Transverse colon (tissue), 4 donors: ENCODE results near the gene NR1H2. TPM values are rescaled to one million over a fixed set of nuclear protein-coding genes. Genes with fewer than 3 reads are reported as not detected.

Experiments used
- DNase-seq: peaks from one replicate; pipeline ENCODE4 v3.0.0-alpha.2; 2019
- H3K27ac ChIP-seq, 4 donors: fragments of 200-600 bp; sonication (generic); 2 replicates each; pipeline ENCODE4 v1.5.1; 2016 to 2018; ENCODE audit warnings: inconsistent platforms in 4 of 4
- H3K27me3 ChIP-seq: fragments of 200-600 bp; sonication (generic); 2 replicates; pipeline ENCODE4 v1.5.1; 2017; ENCODE audit warnings: inconsistent platforms
- H3K36me3 ChIP-seq, 4 donors: fragments of 200-600 bp; sonication (generic); 2 replicates each; pipeline ENCODE4 v1.5.1; 2017 to 2019; ENCODE audit warnings: inconsistent platforms in 4 of 4
- H3K4me1 ChIP-seq, 4 donors: fragments of 200-600 bp; sonication (generic); 2 replicates each; pipeline ENCODE4 v1.5.1; 2017 to 2020; ENCODE audit warnings: inconsistent platforms in 4 of 4
- H3K4me3 ChIP-seq, 4 donors: fragments of 200-600 bp; sonication (generic); 1 replicate in 1 of 4; 2 replicates in 3 of 4; pipeline versions ENCODE4 v1.5.1 to v1.6.1; 2017 to 2019; ENCODE audit warnings: inconsistent platforms in 4 of 4
- H3K9me3 ChIP-seq, 2 donors: fragments of 200-600 bp; sonication (generic); 2 replicates each; pipeline ENCODE4 v1.5.1; 2017 to 2019; ENCODE audit warnings: inconsistent platforms in 2 of 2
- CTCF ChIP-seq, 5 experiments: fragments of 200-600 bp in 3 of 5; fragments of 450-650 bp in 2 of 5; sonication (generic) in 3 of 5; IDR thresholded peaks; 1 replicate in 2 of 5; 2 replicates in 3 of 5; pipeline ENCODE4 v1.5.1; 2016 to 2017; ENCODE audit warnings: antibody characterized with exemption in 5 of 5, inconsistent platforms in 3 of 5, mild to moderate bottlenecking in 2 of 5, moderate library complexity in 1 of 5
- EP300 ChIP-seq: sonication (generic); formaldehyde crosslinking; IDR thresholded peaks from one replicate; pipeline ENCODE4 v1.6.1; 2017; ENCODE audit warnings: antibody characterized with exemption, low read depth
- POLR2A ChIP-seq: fragments of 450-650 bp; IDR thresholded peaks from one replicate; pipeline ENCODE4 v1.6.1; 2016; ENCODE audit warnings: antibody characterized with exemption, mild to moderate bottlenecking, moderate library complexity
- POLR2AphosphoS5 ChIP-seq, 3 donors: sonication (generic); formaldehyde crosslinking; IDR thresholded peaks; one replicate each; pipeline ENCODE4 v1.6.1; 2016; ENCODE audit warnings: antibody characterized with exemption in 3 of 3
- WGBS, 2 donors: methylation state at CpG; one replicate each; pipeline ENCODE4 v1.1.5; 2018; ENCODE audit warnings: low coverage in 1 of 2; 5-methylcytosine and 5-hydroxymethylcytosine counted together
- in situ Hi-C, 4 donors: fragments of 200-750 bp; cut with MboI; loops; one replicate each; pipeline versions ENCODE4 v1.15.0 to v1.15.1; 2017; ENCODE audit warnings: low sequenced_read_pairs in 3 of 4, low pct_ligation_motif_present in 1 of 4, low pct_unique_long_range_greater_than_20kb in 1 of 4
- intact Hi-C: fragments of 100-400 bp; cut with DNase I; formaldehyde crosslinking; loops from one replicate; pipeline ENCODE4 v1.15.1; 2023; ENCODE audit warnings: low total_unique reads
- total RNA-seq, 4 donors: library from RNA; depleted of rRNA; stranded (reverse); fragments of >200 nt; gene quantifications; one replicate each; pipeline ENCODE4 v1.1.0, GENCODE V29; 2016

NR1H2 gene
- total RNA-seq, 4 donors from 2014 or later = 80.8 to 192 (median 102) TPM

GRCh38 chr19:50414864-50415660, 38.8 kb downstream of the NR1H2 start:
- DNase-seq = peak; percentile 83
- Histone ChIP-seq H3K9me3 (no peaks in the 10 kb centered on the region), H3K36me3 (no peaks in the 10 kb centered on the region), H3K4me3 (no peak overlapping the region), H3K27ac (peak overlapping the region in 3 of 4 donors; percentile 17 to 57 (median 48)), H3K4me1 (peaks cover 3 to 51% (median 26%) of the 10 kb centered on the region in 4 donors), H3K27me3 (peaks cover 34% of the 10 kb centered on the region)
- 52% methylated on average over 29 of the region's 37 CpGs; no CpG with 5 or more reads in 1 of the 2 donors for WGBS, 2 donors
- no peak for TF ChIP-seq POLR2AphosphoS5 (IDR thresholded peaks at IDR 0.05)
- no peak for TF ChIP-seq EP300
- TF ChIP-seq CTCF (IDR thresholded peaks at IDR 0.05) = peak; percentile 83 to 94 (median 91)
- in situ Hi-C loops = no loop called here
- intact Hi-C loops = loop anchor here (2.0 kb wide), 1 partner anchor 48 kb away; no protein-coding TSS in a partner anchor

- H3K36me3 ChIP-seq = no peaks in the 10 kb centered on the region
- H3K4me3 ChIP-seq = no peak overlapping the region
- H3K9me3 ChIP-seq = no peaks in the 10 kb centered on the region
- 50% methylated on average over 16 of the region's 22 CpGs; no CpG with 5 or more reads in 1 of the 2 donors for WGBS, 2 donors
- H3K27me3 ChIP-seq = peaks cover 40% of the 10 kb centered on the region
- in situ Hi-C loops = no loop called here
- peaks cover 3 to 45% (median 25%) of the 10 kb centered on the region in 4 donors for H3K4me1 ChIP-seq
- peak overlapping the region in 3 of 4 donors; percentile 17 to 57 (median 51) for H3K27ac ChIP-seq
- DNase-seq = peak; percentile 80
- TF ChIP-seq CTCF (IDR thresholded peaks at IDR 0.05) = no peak
- TF ChIP-seq EP300 = no peak
- no peak for TF ChIP-seq POLR2AphosphoS5 (IDR thresholded peaks at IDR 0.05)
- TF ChIP-seq POLR2A = no peak
- intact Hi-C loops = loop anchor here (2.0 kb wide), 1 partner anchor 49 kb away; no protein-coding TSS in a partner anchor
These were observed 39.4 kb downstream of the NR1H2 start for GRCh38 chr19:50415661-50416033.

GRCh38 chr19:50416034-50416977, 40.0 kb downstream of the NR1H2 start:
- WGBS, 2 donors = 33 to 77% methylated on average over 1 to 35 of the region's 35 CpGs
- peak overlapping the region in 2 of 4 donors; percentile 38 to 51 for H3K27ac ChIP-seq
- peaks cover 3 to 40% (median 20%) of the 10 kb centered on the region in 4 donors for H3K4me1 ChIP-seq
- H3K36me3 ChIP-seq = no peaks in the 10 kb centered on the region
- no peak overlapping the region for H3K4me3 ChIP-seq
- peaks cover 47% of the 10 kb centered on the region for H3K27me3 ChIP-seq
- no peaks in the 10 kb centered on the region for H3K9me3 ChIP-seq
- TF ChIP-seq EP300 (no peak), CTCF (IDR thresholded peaks at IDR 0.05) (no peak), POLR2A (no peak), POLR2AphosphoS5 (IDR thresholded peaks at IDR 0.05) (no peak)
- intact Hi-C loops (no loop called here), in situ Hi-C loops (no loop called here)
- no peak for DNase-seq
